ENCODE data around the gene NCLN.
A peak's percentile ranks its signal among the peaks of the same experiment; 100 is the strongest.

The NCLN gene, protein sequence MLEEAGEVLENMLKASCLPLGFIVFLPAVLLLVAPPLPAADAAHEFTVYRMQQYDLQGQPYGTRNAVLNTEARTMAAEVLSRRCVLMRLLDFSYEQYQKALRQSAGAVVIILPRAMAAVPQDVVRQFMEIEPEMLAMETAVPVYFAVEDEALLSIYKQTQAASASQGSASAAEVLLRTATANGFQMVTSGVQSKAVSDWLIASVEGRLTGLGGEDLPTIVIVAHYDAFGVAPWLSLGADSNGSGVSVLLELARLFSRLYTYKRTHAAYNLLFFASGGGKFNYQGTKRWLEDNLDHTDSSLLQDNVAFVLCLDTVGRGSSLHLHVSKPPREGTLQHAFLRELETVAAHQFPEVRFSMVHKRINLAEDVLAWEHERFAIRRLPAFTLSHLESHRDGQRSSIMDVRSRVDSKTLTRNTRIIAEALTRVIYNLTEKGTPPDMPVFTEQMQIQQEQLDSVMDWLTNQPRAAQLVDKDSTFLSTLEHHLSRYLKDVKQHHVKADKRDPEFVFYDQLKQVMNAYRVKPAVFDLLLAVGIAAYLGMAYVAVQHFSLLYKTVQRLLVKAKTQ

DNA sequence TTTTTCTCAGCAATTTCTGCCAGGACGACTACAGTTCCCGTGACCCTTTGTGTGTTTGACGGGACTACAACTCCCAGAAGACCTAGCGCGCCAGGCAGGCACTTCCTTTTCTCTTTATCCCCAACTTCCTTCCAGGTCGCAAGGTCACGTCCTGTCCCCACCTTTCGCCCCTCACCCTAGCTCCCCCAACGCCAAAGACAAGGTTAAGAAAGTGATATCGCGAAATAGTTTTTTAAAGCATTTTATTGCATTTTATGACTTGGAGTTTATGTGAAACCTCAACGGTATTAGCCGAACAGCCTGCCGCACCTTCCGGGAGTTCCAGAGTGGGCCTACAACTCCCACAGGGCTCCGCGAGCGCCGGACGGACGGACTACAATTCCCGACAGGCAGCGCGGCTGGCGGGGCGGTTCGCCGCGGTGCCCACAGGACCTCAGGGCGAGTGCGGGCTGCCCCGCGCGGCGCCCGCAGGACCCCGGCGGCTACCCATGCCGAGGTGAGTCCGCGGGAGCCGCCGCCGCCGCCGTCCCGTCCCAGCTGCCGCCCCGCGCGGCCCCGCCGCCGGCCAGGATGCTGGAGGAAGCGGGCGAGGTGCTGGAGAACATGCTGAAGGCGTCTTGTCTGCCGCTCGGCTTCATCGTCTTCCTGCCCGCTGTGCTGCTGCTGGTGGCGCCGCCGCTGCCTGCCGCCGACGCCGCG is at the start of gene NCLN:
Gene NCLN (plus strand): TSS at position 470 of the 699 bp plus-strand sequence. CDS start 101 bp downstream, at position 571.
- Histone ChIP-seq H3K9me3 (ENCODE audit: control insufficient read depth, low read depth, low read length) (no peaks in the 10 kb centered on the region), H3K27me3 (ENCODE audit: control insufficient read depth, insufficient read depth, low read length) (no peaks in the 10 kb centered on the region), H3K27ac (ENCODE audit: low read length) (peak within 1 kb of the TSS; percentile 93), H3K36me3 (ENCODE audit: control insufficient read depth, low read depth, low read length) (no peaks in the 10 kb centered on the region), H3K4me3 (ENCODE audit: low read length) (peak within 1 kb of the TSS; percentile 94), H3K9ac (ENCODE audit: low read length) (peak within 1 kb of the TSS; percentile 85), H3K4me1 (ENCODE audit: control insufficient read depth, low read depth, low read length) (peaks cover 6% of the 10 kb centered on the region)

DNA sequence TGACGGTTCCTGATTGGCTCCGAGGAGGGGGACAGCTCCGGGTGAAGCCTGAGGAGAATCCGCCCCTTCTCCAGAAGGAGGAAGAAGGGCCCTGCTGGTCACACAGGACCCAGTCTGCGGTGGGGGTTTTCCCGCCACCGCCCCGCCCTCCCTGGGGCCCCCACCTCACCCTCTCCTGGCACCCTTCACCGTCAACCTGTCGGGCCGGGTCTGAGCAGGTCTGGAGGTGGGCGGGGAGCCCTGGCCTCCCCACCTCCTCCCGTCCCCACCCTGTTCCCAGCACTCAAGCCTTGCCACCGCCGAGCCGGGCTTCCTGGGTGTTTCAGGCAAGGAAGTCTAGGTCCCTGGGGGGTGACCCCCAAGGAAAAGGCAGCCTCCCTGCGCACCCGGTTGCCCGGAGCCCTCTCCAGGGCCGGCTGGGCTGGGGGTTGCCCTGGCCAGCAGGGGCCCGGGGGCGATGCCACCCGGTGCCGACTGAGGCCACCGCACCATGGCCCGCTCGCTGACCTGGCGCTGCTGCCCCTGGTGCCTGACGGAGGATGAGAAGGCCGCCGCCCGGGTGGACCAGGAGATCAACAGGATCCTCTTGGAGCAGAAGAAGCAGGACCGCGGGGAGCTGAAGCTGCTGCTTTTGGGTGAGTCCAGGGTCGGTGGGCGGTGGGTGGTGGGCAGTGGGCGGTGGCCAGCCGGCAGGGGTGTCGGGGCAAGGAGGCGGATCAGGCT is 49.6 kb upstream of the NCLN start, which contains the start of gene GNA15:
Gene GNA15 (plus strand): TSS at position 73 of the 723 bp plus-strand sequence. CDS start 418 bp downstream, at position 491.
- Histone ChIP-seq H3K27ac (ENCODE audit: low read length) (no peak within 1 kb of the TSS), H3K9ac (ENCODE audit: low read length) (no peak within 1 kb of the TSS), H3K36me3 (ENCODE audit: control insufficient read depth, low read depth, low read length) (no peaks in the 10 kb centered on the region), H3K27me3 (ENCODE audit: control insufficient read depth, insufficient read depth, low read length) (no peaks in the 10 kb centered on the region), H3K4me3 (ENCODE audit: low read length) (no peak within 1 kb of the TSS), H3K9me3 (ENCODE audit: control insufficient read depth, low read depth, low read length) (no peaks in the 10 kb centered on the region), H3K4me1 (ENCODE audit: control insufficient read depth, low read depth, low read length) (no peaks in the 10 kb centered on the region)

DNA sequence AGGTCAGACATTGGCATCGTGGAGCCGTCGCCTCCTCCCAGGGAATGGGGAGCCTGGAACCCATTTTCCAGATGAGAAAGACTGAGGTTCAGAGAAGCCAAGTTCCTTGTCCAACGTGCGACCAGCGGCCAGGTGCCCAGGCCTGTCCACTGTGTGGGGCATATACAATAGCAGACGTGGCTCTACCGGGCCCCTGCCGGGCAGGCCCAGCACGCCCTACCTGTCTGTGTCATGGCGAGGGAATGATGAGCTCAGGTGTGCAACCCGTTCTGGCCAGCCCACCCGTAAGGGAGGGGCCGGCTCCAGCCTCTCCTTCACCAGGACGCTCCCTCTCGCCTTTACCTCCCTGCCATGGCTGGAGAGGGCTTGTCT is 49.1 kb upstream of the NCLN start:
- Histone ChIP-seq H3K27me3 (ENCODE audit: control insufficient read depth, insufficient read depth, low read length) (no peaks in the 10 kb centered on the region), H3K9me3 (ENCODE audit: control insufficient read depth, low read depth, low read length) (no peaks in the 10 kb centered on the region), H3K27ac (ENCODE audit: low read length) (no peak overlapping the region), H3K36me3 (ENCODE audit: control insufficient read depth, low read depth, low read length) (no peaks in the 10 kb centered on the region), H3K4me3 (ENCODE audit: low read length) (no peak overlapping the region), H3K4me1 (ENCODE audit: control insufficient read depth, low read depth, low read length) (no peaks in the 10 kb centered on the region), H3K9ac (ENCODE audit: low read length) (no peak overlapping the region)

DNA sequence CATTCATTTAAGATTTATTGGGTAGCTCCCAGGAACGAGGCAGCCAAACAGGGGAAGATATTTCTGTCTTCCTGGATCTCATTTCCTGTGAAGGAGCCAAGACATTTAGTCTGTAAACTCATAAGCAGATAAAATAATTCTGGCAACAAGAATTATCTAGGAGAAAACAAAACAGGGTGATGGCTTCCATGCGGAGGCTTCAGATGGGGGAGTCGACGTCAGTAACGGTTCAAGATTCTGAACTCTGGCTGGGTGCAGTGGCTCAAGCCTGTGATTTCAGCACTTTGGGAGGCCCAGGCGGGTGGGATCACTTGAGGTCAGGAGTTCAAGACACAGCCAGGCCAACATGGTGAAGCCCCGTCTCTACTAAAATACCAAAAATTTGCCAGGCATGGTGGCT is 48.6 kb upstream of the NCLN start:
- no peak overlapping the region for H3K4me3 ChIP-seq (ENCODE audit: low read length)
- H3K27ac ChIP-seq (ENCODE audit: low read length): no peak overlapping the region
- H3K9me3 ChIP-seq (ENCODE audit: control insufficient read depth, low read depth, low read length): no peaks in the 10 kb centered on the region
- H3K4me1 ChIP-seq (ENCODE audit: control insufficient read depth, low read depth, low read length): no peaks in the 10 kb centered on the region
- H3K27me3 ChIP-seq (ENCODE audit: control insufficient read depth, insufficient read depth, low read length): no peaks in the 10 kb centered on the region
- H3K9ac ChIP-seq (ENCODE audit: low read length): no peak overlapping the region
- H3K36me3 ChIP-seq (ENCODE audit: control insufficient read depth, low read depth, low read length): no peaks in the 10 kb centered on the region

- Histone ChIP-seq H3K4me3 (ENCODE audit: low read length) (no peak overlapping the region), H3K9me3 (ENCODE audit: control insufficient read depth, low read depth, low read length) (no peaks in the 10 kb centered on the region), H3K36me3 (ENCODE audit: control insufficient read depth, low read depth, low read length) (no peaks in the 10 kb centered on the region), H3K27ac (ENCODE audit: low read length) (no peak overlapping the region), H3K9ac (ENCODE audit: low read length) (no peak overlapping the region), H3K27me3 (ENCODE audit: control insufficient read depth, insufficient read depth, low read length) (no peaks in the 10 kb centered on the region), H3K4me1 (ENCODE audit: control insufficient read depth, low read depth, low read length) (no peaks in the 10 kb centered on the region)
These were observed 47.5 kb upstream of the NCLN start for GRCh38 chr19:3138268-3138667.

GRCh38 chr19:3140667-3141038 is 45.1 kb upstream of the NCLN start:
- no peaks in the 10 kb centered on the region for H3K27me3 ChIP-seq (ENCODE audit: control insufficient read depth, insufficient read depth, low read length)
- no peaks in the 10 kb centered on the region for H3K36me3 ChIP-seq (ENCODE audit: control insufficient read depth, low read depth, low read length)
- H3K4me3 ChIP-seq (ENCODE audit: low read length): no peak overlapping the region
- H3K9ac ChIP-seq (ENCODE audit: low read length): no peak overlapping the region
- H3K27ac ChIP-seq (ENCODE audit: low read length): no peak overlapping the region
- H3K4me1 ChIP-seq (ENCODE audit: control insufficient read depth, low read depth, low read length): no peaks in the 10 kb centered on the region
- no peaks in the 10 kb centered on the region for H3K9me3 ChIP-seq (ENCODE audit: control insufficient read depth, low read depth, low read length)

DNA sequence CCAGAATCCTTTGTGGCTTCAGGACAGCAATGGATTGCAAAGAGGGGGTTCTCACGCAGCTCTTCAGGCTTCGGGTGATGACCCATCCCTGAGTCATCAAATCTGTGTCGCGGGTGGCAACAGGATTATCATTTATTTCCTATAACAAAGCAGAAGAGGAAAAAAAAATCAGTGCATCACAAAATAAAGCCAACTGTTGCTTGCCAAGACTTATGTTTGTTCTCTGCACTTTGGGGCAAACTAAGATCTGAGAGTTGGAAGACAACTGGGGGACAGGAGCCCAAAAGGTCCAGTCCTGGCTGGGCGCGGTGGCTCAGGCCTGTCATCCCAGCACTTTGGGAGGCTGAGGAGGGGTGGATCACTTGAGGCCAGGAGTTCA is 43.4 kb upstream of the NCLN start:
- Histone ChIP-seq H3K27me3 (ENCODE audit: control insufficient read depth, insufficient read depth, low read length) (no peaks in the 10 kb centered on the region), H3K4me1 (ENCODE audit: control insufficient read depth, low read depth, low read length) (no peaks in the 10 kb centered on the region), H3K9ac (ENCODE audit: low read length) (no peak overlapping the region), H3K4me3 (ENCODE audit: low read length) (no peak overlapping the region), H3K9me3 (ENCODE audit: control insufficient read depth, low read depth, low read length) (no peaks in the 10 kb centered on the region), H3K27ac (ENCODE audit: low read length) (no peak overlapping the region), H3K36me3 (ENCODE audit: control insufficient read depth, low read depth, low read length) (no peaks in the 10 kb centered on the region)

DNA sequence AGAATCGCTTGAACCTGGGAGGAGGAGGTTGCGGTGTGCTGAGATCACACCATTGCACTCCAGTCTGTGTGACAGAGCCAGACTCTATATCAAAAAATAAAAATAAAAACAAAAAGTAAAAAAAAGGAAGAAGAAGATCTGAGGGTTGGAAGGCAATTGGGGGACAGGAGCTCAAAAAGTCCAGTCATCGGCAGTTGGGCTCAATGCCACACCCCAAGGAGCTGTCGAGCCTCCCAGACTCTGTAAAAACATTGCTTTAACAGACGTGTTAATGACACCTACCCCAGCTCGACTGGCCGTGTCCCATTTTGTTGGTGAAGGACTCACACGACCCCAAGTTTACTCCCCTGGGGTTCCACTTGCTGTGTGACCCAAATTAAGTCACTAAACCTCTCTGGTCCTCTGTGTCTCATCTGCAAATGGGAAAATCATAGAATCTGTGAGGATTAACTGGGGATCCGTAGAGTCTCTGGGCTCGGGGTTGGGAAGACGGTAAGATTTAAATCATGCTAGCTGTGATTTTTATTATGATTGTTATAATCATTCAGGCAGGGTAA is 42.9 kb upstream of the NCLN start:
- no peak overlapping the region for H3K9ac ChIP-seq (ENCODE audit: low read length)
- H3K4me1 ChIP-seq (ENCODE audit: control insufficient read depth, low read depth, low read length): no peaks in the 10 kb centered on the region
- H3K4me3 ChIP-seq (ENCODE audit: low read length): no peak overlapping the region
- no peaks in the 10 kb centered on the region for H3K9me3 ChIP-seq (ENCODE audit: control insufficient read depth, low read depth, low read length)
- H3K36me3 ChIP-seq (ENCODE audit: control insufficient read depth, low read depth, low read length): no peaks in the 10 kb centered on the region
- no peaks in the 10 kb centered on the region for H3K27me3 ChIP-seq (ENCODE audit: control insufficient read depth, insufficient read depth, low read length)
- H3K27ac ChIP-seq (ENCODE audit: low read length): no peak overlapping the region

- no peak overlapping the region for H3K4me3 ChIP-seq (ENCODE audit: low read length)
- no peak overlapping the region for H3K27ac ChIP-seq (ENCODE audit: low read length)
- H3K4me1 ChIP-seq (ENCODE audit: control insufficient read depth, low read depth, low read length): no peaks in the 10 kb centered on the region
- H3K9ac ChIP-seq (ENCODE audit: low read length): no peak overlapping the region
- H3K36me3 ChIP-seq (ENCODE audit: control insufficient read depth, low read depth, low read length): no peaks in the 10 kb centered on the region
- H3K9me3 ChIP-seq (ENCODE audit: control insufficient read depth, low read depth, low read length): no peaks in the 10 kb centered on the region
- no peaks in the 10 kb centered on the region for H3K27me3 ChIP-seq (ENCODE audit: control insufficient read depth, insufficient read depth, low read length)
These were observed 39.6 kb upstream of the NCLN start for GRCh38 chr19:3145909-3146676.

- no peak overlapping the region for H3K27ac ChIP-seq (ENCODE audit: low read length)
- no peaks in the 10 kb centered on the region for H3K27me3 ChIP-seq (ENCODE audit: control insufficient read depth, insufficient read depth, low read length)
- H3K9ac ChIP-seq (ENCODE audit: low read length): no peak overlapping the region
- no peak overlapping the region for H3K4me3 ChIP-seq (ENCODE audit: low read length)
- H3K9me3 ChIP-seq (ENCODE audit: control insufficient read depth, low read depth, low read length): no peaks in the 10 kb centered on the region
- H3K36me3 ChIP-seq (ENCODE audit: control insufficient read depth, low read depth, low read length): no peaks in the 10 kb centered on the region
- H3K4me1 ChIP-seq (ENCODE audit: control insufficient read depth, low read depth, low read length): no peaks in the 10 kb centered on the region
These were observed 39.0 kb upstream of the NCLN start for GRCh38 chr19:3146677-3147100.
